ENCODE results near the gene IVD.
"Not testable (repeated sequence)": the region's sequence is repeated elsewhere in the genome, so short reads cannot be mapped to it uniquely, and the experiment has no call there.

IVD gene

GRCh38 chr15:40439960-40440742 lies 34.6 kb downstream of the IVD start:
- DNase-seq: no peak

- DNase-seq: peak; percentile 48
These were observed 35.4 kb downstream of the IVD start, which contains the start of gene BAHD1 for GRCh38 chr15:40440743-40441564. Gene BAHD1, plus strand, starts transcription at chr15:40440953. Its CDS starts 17,512 bp downstream, at chr15:40458465.

- DNase-seq: no peak
These were observed 36.3 kb downstream of the IVD start for GRCh38 chr15:40441565-40442531.

- DNase-seq: no peak
These were observed 37.7 kb downstream of the IVD start for GRCh38 chr15:40443255-40443654.

DNA sequence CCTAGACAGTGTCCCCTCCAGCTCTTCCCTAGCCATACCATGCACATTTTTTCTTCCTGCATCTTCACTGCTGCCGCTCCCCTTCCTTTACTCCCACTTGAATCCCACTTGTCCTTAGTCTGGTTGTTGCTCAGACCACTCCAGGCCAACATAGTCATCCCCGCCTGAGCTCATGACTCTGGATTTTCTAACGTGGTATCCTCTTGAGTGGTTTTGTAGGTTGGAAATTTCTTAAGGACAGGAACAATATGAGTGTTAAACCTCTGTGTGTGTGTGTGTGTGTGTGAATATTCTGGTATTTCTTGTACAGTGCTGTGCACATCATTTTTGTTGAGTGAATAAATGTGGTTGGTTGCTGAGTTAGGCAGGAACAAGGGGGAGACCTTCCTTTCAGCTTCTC lies 38.3 kb downstream of the IVD start:
- no peak for DNase-seq

DNA sequence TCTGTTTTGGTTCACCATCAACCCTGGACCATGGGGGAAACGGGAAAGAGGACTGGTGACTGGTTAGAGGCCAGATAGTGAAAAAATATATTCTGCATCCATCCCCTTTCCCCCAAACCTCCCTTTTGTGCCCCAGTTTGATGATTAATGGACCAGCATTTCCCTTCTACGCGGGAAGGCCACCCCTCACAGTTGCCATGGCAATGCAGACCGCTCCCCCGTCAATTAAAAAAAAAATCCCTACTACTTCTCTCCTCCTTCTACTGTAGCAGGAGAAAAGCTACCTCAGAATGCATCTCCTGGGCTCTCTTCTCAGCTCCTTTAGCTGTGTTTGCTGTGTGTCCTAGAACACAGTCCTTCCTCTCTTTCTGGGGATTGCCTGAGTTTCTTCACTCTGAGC lies 39.1 kb downstream of the IVD start:
- DNase-seq: no peak

GRCh38 chr15:40445421-40445922 lies 39.9 kb downstream of the IVD start:
- no peak for DNase-seq

DNA sequence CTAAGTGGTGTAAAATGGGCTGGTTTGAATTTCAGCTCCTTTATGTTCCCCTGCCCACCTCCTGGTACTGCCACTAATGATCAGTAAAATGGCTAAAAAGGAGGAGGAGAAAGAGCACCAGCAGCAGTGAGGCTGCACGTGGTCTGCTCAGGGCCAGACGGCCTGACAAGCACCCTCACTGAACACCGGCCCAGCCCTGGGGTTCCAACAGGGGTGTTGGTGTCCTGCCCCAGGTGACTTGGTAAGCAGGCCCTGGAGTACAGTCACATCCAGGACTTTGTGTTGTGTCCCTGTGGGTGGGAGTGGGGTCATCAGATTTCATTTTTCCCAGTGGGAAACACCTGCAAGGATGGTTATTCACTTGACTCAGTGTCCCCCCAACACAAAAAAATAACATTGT lies 40.5 kb downstream of the IVD start:
- DNase-seq: no peak

DNA sequence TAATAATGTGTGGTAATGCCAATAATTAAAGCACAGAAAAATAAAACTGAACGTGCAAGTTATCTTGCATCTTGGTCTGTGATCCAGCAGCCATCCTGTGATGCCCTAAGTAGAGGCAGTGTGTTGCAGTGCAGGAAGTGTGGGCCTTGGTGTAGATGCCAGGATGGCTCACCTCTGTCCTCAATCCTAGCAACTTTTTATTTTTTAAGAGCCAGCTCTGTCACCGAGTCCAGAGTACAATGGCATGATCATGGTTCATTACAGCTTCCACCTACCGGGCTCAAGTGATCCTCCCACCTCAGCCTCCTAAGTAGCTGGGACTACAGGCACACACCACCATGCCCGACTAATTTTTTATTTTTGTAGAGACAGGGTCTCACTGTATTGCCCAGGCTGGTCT lies 42.8 kb downstream of the IVD start:
- DNase-seq: no peak

- no peak for DNase-seq
These were observed 43.7 kb downstream of the IVD start for GRCh38 chr15:40449275-40449674.

- no peak for DNase-seq
These were observed 44.5 kb downstream of the IVD start for GRCh38 chr15:40450047-40450446.

DNA sequence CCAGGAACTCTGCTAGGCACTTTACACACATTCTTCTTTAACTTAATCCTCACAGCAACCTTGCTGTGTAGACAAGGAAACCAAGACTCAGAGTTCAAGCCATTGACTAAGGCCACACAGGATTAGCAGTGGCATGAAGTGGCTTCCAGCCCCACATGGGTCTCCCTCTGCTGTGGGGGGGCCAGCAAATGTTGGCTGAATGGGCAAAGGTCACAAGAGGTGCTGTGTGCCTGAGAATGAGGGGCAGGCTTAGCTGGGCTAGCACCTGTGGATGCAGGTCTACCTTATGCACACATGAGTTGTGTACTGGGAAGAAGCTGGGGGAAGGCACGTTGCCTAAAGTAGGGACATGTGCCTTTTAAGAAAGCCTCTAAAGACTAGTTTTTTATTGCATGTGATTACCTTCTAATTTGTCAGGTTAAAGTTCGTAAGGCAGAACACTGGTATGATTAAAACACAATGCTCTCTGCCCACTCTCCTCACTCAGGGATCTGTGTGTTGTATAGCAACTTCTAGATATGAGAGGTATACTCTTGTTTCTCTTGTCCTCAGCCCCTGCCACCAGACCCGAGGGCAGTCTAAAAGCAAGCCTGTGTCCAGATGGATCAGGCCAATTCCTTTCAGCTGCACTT lies 46.0 kb downstream of the IVD start:
- DNase-seq: no peak

DNA sequence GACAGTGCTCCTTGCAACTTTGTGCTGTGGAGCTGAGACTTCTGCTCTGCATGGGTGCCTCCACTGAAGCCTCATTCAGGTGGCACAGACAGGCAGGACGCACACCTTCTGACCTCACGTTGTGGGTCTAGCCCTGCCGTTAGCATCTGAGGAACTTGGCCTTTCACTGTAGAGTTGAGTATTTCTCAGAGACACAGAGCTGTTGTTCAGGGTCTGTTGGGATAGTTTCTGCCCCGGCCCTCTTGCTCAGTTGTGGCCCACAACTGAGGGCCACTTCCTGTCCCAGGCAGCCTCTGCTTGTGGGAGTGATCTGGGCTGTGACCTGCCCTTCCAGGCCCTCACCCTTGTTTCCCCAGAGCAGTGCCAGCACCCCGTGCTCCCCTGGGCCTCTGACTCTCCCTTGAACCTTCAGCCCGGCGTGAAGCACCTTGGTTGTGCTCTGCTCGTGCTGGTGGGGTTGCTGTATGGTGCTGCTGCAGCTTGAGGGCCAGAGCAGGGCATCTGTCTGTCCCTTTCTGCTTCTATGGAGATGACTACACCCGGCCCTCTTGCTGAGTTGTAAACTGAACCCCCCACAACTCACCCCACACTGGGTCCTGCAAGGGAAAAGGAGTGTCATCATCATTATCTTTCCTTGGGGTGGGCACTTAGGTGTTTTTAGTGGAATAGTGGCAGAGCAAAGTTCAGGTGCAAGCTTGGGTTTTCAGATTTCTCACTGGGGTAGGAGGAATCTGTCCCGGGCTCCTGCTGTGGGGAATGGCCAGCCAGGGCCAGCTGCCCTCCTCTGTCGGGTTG lies 46.9 kb downstream of the IVD start:
- no peak for DNase-seq

DNA sequence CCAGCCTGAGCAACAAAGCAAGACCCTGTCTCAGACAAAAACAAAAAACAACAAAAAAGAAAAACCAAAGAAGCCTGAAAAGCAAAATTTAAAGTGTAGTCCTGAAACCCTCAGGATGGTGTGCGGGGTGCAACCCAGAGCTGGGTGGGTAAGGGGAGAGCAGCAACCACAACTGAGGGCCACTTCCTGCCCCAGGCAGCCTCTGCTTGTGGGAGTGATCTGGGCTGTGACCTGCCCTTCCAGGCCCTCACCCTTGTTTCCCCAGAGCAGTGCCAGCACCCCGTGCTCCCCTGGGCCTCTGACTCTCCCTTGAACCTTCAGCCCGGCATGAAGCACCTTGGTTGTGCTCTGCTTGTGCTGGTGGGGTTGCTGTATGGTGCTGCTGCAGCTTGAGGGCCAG lies 48.3 kb downstream of the IVD start:
- DNase-seq: not testable (repeated sequence)

GRCh38 chr15:40454904-40455391 lies 49.4 kb downstream of the IVD start:
- no peak for DNase-seq

- DNase-seq: no peak
These were observed 50.7 kb downstream of the IVD start for GRCh38 chr15:40456299-40456712.

- DNase-seq: no peak
These were observed 51.1 kb downstream of the IVD start for GRCh38 chr15:40456738-40457137.

DNA sequence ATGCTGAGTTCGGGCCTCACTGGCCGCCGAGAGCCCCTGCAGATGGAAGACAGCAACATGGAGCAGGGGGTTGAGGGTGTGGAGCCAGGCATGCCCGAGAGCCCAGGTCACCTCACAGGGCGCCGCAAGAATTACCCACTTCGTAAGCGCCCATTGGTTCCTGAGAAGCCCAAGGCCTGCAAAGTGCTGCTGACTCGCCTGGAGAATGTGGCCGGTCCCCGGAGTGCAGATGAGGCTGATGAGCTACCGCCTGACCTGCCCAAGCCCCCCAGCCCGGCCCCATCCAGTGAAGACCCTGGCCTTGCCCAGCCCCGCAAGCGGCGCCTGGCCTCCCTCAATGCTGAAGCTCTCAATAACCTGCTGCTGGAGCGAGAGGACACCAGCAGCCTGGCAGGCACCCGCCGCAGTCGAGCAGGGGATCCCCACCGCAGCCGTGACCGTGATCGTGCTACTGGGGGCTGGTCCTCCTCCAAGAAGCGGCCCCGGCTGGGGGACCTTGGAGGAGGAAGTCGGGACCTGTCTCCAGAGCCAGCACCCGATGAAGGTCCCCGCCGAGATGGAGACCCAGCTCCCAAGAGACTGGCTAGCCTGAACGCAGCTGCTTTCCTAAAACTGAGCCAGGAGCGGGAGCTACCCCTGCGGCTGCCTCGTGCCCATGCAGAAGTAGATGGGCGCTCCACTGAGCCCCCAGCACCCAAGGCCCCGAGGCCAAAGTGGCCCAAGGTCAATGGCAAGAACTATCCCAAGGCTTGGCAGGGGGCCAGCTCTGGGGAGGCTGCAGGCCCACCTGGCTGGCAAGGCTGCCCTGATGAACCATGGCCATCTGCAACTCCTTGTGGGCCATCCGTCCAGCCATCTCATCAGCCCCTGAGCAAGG lies 53.1 kb downstream of the IVD start:
- no peak for DNase-seq

- DNase-seq: no peak
These were observed 53.9 kb downstream of the IVD start for GRCh38 chr15:40459391-40460015.

GRCh38 chr15:40460404-40460803 lies 54.8 kb downstream of the IVD start:
- no peak for DNase-seq

Measured in NCI-H1417 treated with DMSO at 0.1 percent for 48 hours (cell line).